Central memory CD8-positive, alpha-beta T cell (primary cell): ENCODE measurements around the gene RAB3B.

Experiments used
- ATAC-seq: fragments of 150-1000 bp; cut with Tn5 transposase; replicated peaks from 2 replicates; pipeline ENCODE4 v1.10.0; 2022; ENCODE audit warnings: mild to moderate bottlenecking, moderate FRiP score, moderate number of reproducible peaks; ENCODE audit not compliant: poor library complexity, severe bottlenecking; ENCODE audit errors: extremely low read depth
- DNase-seq, 2 donors: peaks; one replicate each; pipeline ENCODE4 v3.0.0; 2021; ENCODE audit warnings: low spot score in 2 of 2
- H3K27ac Mint-ChIP-seq: one replicate; pipeline ENCODE4 v1.8.0; 2022; ENCODE audit warnings: low read depth, mild to moderate bottlenecking, moderate library complexity, mixed read lengths
- H3K27me3 Mint-ChIP-seq: one replicate; pipeline ENCODE4 v1.8.0; 2022; ENCODE audit warnings: mixed read lengths
- H3K36me3 Mint-ChIP-seq: one replicate; pipeline ENCODE4 v1.8.0; 2022; ENCODE audit warnings: mild to moderate bottlenecking, moderate library complexity, mixed read lengths; ENCODE audit not compliant: insufficient read depth
- H3K4me1 Mint-ChIP-seq: one replicate; pipeline ENCODE4 v1.8.0; 2022; ENCODE audit warnings: mixed read lengths
- H3K4me3 Mint-ChIP-seq: one replicate; pipeline ENCODE4 v1.8.0; 2022; ENCODE audit warnings: mild to moderate bottlenecking, moderate library complexity, mixed read lengths
- H3K9me3 Mint-ChIP-seq: one replicate; pipeline ENCODE4 v1.8.0; 2022; ENCODE audit warnings: mixed read lengths

Gene RAB3B

DNA sequence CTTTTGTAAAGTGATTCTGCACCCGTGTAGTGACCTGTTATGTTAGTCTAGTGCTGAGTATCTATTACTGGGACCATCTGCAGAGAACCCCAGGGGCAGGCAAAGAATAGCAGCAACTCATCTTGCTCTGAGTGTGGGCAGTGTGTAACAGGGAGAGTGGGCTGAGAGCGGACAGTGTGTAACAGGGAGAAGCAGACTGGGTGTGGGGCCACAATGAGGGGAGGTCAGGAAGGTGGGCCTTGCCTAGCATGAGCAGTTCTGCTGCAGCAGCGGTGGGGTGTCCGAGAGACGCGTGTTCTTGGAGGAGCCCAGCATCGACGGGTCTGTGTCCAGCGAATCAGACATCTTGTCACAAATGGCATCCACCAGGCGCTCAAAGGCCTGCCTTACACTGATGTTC is 70.8 kb downstream of the RAB3B start:
- H3K27me3 Mint-ChIP-seq: peaks cover 60% of the 10 kb centered on the region
- H3K27ac Mint-ChIP-seq: no peak overlapping the region

GRCh38 chr1:51916587-51917405 is 73.7 kb downstream of the RAB3B start:
- H3K4me3 Mint-ChIP-seq: no peak overlapping the region
- no peak for DNase-seq
- H3K27me3 Mint-ChIP-seq: peaks cover 82% of the 10 kb centered on the region
- peaks cover 1% of the 10 kb centered on the region for H3K36me3 Mint-ChIP-seq
- no peak for ATAC-seq
- no peaks in the 10 kb centered on the region for H3K9me3 Mint-ChIP-seq
- no peak overlapping the region for H3K27ac Mint-ChIP-seq
- no peaks in the 10 kb centered on the region for H3K4me1 Mint-ChIP-seq

More for the DNA sequence above, 70.8 kb downstream of the RAB3B start:
- Mint-ChIP-seq H3K4me3 (no peak overlapping the region), H3K9me3 (no peaks in the 10 kb centered on the region), H3K4me1 (no peaks in the 10 kb centered on the region), H3K36me3 (peaks cover 1% of the 10 kb centered on the region)
- ATAC-seq (no peak), DNase-seq (no peak)

- ATAC-seq: no peak
- H3K27ac Mint-ChIP-seq: no peak overlapping the region
- peaks cover 1% of the 10 kb centered on the region for H3K36me3 Mint-ChIP-seq
- H3K4me3 Mint-ChIP-seq: no peak overlapping the region
- H3K9me3 Mint-ChIP-seq: no peaks in the 10 kb centered on the region
- peaks cover 80% of the 10 kb centered on the region for H3K27me3 Mint-ChIP-seq
- DNase-seq: no peak
- no peaks in the 10 kb centered on the region for H3K4me1 Mint-ChIP-seq
Observed at GRCh38 chr1:51915951-51916350, 74.5 kb downstream of the RAB3B start.

DNA sequence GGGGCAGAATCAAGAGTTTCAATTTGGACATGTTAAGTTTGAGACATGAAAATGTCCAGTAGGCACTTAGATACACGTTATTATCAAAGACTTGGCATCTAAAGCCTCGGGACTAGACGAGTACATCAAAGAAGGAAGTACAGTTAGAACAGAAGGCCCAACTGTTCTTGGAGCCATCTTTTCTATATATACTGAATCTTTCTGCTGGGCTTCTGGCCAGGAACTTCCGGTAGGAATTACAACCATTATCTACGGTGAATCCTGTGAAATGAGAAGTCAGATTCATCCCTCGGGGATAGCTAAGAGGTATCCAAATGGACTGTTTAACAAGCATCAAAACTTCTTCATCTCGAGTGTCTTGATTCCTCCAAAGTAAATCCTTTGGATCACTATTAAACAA is 77.6 kb downstream of the RAB3B start:
- H3K27ac Mint-ChIP-seq: no peak overlapping the region
- H3K4me3 Mint-ChIP-seq: no peak overlapping the region
- no peaks in the 10 kb centered on the region for H3K36me3 Mint-ChIP-seq
- H3K27me3 Mint-ChIP-seq: peaks cover 74% of the 10 kb centered on the region
- DNase-seq: no peak
- H3K4me1 Mint-ChIP-seq: no peaks in the 10 kb centered on the region
- no peak for ATAC-seq
- H3K9me3 Mint-ChIP-seq: no peaks in the 10 kb centered on the region

DNA sequence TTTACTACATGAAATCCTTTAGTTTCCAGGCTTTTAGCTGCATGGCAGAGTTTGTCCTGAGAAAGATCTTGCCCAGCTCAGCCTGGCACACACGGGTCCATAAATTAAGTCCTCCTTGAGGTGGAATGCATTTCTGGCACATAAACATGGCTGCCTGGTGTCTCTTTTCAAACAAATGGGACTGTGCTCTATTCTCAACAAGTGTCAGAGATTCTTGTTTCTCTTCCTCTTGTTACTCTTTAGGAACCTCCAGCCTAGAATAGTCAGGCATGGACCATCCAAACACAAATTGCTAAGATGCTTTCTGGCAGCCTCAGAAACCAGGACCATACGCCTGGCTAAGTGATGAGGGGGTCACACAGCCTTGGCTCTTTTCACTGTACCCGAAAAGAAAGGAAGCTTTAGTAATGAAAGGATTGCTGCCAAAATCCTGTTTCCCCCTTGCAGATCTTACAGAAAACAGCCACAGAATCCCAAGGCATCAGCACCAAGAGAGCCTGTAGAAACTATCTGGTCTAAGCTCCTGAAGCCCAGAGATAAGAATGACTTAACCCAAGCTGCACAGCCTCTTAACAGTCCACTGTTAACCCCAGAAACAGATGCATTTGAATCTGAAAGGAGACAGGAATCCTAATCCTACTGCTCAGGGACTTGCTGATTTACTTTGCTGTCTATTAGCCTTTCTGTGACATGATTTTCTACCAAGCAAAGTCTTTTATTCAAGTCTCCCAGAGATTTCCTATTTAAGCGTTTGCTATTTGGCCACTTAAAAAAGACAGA is 80.1 kb downstream of the RAB3B start:
- no peaks in the 10 kb centered on the region for H3K4me1 Mint-ChIP-seq
- H3K36me3 Mint-ChIP-seq: no peaks in the 10 kb centered on the region
- peaks cover 67% of the 10 kb centered on the region for H3K27me3 Mint-ChIP-seq
- DNase-seq: no peak
- no peak for ATAC-seq
- H3K4me3 Mint-ChIP-seq: no peak overlapping the region
- H3K9me3 Mint-ChIP-seq: no peaks in the 10 kb centered on the region
- no peak overlapping the region for H3K27ac Mint-ChIP-seq

DNA sequence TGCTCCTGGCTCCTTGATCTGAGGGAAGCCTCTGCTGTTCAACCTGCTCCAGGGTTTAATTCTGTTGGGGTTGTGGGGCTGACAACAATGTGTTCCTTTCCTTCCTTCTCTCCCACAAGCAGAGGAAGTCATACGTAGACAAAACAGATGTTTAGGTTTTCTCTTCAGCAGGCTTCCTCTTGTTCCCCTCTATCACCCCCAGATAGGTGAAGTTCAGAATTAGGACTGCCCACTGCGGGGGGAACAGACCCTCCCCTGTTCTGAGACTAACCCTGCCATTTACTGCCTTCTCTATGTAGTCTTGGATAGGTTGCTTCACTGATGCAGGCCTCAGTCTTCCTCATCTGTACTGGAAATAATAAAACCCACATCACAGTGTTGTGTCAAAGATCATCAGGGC is 82.0 kb downstream of the RAB3B start:
- Mint-ChIP-seq H3K36me3 (no peaks in the 10 kb centered on the region), H3K9me3 (no peaks in the 10 kb centered on the region), H3K4me3 (no peak overlapping the region), H3K27ac (no peak overlapping the region), H3K4me1 (no peaks in the 10 kb centered on the region), H3K27me3 (peaks cover 50% of the 10 kb centered on the region)
- DNase-seq (no peak), ATAC-seq (no peak)

- Mint-ChIP-seq H3K9me3 (no peaks in the 10 kb centered on the region), H3K27ac (peak overlapping the region; percentile 17), H3K4me3 (no peak overlapping the region), H3K36me3 (no peaks in the 10 kb centered on the region), H3K4me1 (no peaks in the 10 kb centered on the region), H3K27me3 (peaks cover 41% of the 10 kb centered on the region)
- peak; percentile 28 for ATAC-seq
- no peak for DNase-seq
Observed at GRCh38 chr1:51907079-51907702, 83.3 kb downstream of the RAB3B start.

DNA sequence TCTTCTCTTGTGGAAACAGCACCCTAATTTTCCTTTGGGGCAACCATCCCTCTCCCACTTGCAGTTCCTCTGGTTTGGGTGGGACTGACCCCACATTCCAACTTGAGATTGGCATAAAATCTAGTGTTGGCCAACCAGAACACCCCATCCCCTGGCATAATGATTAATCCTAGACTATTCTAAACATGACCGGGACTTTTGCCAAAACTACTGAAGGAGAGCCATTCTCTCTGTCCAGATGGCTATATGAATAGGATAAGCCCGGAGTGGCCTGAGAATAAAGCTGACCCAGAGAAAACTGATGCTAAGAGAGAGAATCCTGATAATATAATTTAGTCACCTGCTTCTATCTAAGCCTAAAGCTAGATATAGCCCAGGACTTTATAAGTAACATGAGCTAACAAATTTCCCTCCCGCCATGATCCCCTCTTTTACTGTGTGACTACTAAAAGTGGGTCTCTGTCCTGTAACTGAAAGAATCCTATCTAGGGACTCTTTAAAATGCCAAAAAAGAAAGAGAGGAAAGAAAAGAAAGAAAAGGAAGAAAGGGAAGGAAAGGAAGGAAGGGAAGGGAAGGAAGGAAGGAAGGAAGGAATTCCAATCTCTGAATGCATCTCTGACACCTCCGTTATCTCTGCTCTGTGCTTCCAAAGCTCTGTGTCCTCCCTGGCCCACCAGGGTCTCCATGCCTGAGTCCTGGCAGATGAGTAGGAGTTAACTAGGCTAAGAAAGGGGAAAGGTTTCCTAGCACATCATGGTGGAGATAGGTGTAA is 84.0 kb downstream of the RAB3B start:
- no peak for ATAC-seq
- H3K36me3 Mint-ChIP-seq: no peaks in the 10 kb centered on the region
- H3K4me3 Mint-ChIP-seq: no peak overlapping the region
- no peak for DNase-seq
- H3K4me1 Mint-ChIP-seq: no peaks in the 10 kb centered on the region
- peaks cover 35% of the 10 kb centered on the region for H3K27me3 Mint-ChIP-seq
- H3K27ac Mint-ChIP-seq: peak overlapping the region; percentile 17
- H3K9me3 Mint-ChIP-seq: no peaks in the 10 kb centered on the region

- Mint-ChIP-seq H3K36me3 (no peaks in the 10 kb centered on the region), H3K9me3 (no peaks in the 10 kb centered on the region), H3K27ac (no peak overlapping the region), H3K4me3 (no peak overlapping the region), H3K27me3 (peaks cover 46% of the 10 kb centered on the region), H3K4me1 (no peaks in the 10 kb centered on the region)
- DNase-seq (no peak), ATAC-seq (no peak)
Observed at GRCh38 chr1:51902456-51902855, 88.0 kb downstream of the RAB3B start.

- no peak for ATAC-seq
- Mint-ChIP-seq H3K4me1 (no peaks in the 10 kb centered on the region), H3K27me3 (peaks cover 54% of the 10 kb centered on the region), H3K4me3 (no peak overlapping the region), H3K9me3 (no peaks in the 10 kb centered on the region), H3K36me3 (no peaks in the 10 kb centered on the region), H3K27ac (no peak overlapping the region)
- DNase-seq: no peak
Observed at GRCh38 chr1:51901151-51901550, 89.3 kb downstream of the RAB3B start.

DNA sequence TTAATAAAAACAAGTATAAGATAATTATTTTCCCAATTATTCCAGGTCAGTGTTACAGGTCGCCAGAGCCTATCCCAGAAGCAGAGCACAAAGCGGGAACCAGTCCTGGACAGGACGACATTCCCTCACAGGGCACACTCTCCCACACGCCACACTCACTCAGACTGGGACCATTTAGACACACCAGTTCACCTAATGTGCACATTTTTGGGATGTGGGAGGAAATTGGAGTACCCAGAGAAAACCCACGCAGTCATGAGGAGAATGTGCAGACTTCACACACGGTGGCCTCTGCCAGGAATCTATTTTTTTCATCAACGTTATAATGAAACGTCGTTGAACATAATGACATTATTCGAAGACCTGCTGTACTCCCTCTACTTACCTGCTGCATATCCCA is 91.5 kb downstream of the RAB3B start:
- DNase-seq (no peak), ATAC-seq (no peak)
- no peak overlapping the region for H3K4me3 Mint-ChIP-seq
- no peaks in the 10 kb centered on the region for H3K4me1 Mint-ChIP-seq
- no peak overlapping the region for H3K27ac Mint-ChIP-seq
- H3K36me3 Mint-ChIP-seq: no peaks in the 10 kb centered on the region
- peaks cover 68% of the 10 kb centered on the region for H3K27me3 Mint-ChIP-seq
- H3K9me3 Mint-ChIP-seq: no peaks in the 10 kb centered on the region

DNA sequence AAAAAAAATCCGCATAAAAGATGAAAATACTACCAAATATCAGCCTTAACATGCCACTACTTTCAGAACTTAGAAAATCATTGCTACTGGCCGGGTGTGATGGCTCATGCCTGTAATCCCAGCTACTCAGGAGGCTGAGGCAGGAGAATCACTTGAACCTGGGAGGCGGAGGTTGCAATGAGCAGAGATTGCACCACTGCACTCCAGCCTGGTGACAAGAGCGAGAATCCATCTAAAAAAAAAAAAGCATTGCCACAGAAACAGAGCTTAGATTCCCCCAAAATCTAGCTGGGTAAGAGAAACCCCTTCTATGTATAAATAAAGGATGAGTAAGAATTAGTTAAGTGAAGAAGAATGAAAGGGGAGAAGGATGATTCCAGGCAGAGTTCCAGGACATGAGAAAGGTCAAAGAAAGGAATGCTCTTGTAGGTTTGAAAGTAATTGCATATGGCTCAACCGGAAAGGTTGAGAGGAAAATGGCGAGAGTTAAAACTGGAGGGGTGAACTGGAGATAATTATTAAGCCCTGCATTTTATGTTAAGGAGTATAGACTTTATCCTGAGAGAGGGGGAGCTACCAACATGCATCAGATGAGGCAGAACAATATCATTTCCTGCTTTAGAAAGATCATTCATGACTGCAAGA is 92.3 kb downstream of the RAB3B start:
- H3K36me3 Mint-ChIP-seq: no peaks in the 10 kb centered on the region
- ATAC-seq (no peak), DNase-seq (no peak)
- H3K27ac Mint-ChIP-seq: no peak overlapping the region
- no peaks in the 10 kb centered on the region for H3K9me3 Mint-ChIP-seq
- H3K27me3 Mint-ChIP-seq: peaks cover 76% of the 10 kb centered on the region
- no peak overlapping the region for H3K4me3 Mint-ChIP-seq
- H3K4me1 Mint-ChIP-seq: no peaks in the 10 kb centered on the region
